H1 (cell line): Measurements from ENCODE around the gene IGFBP4. TPM values are rescaled to one million over a fixed set of nuclear protein-coding genes. Genes with fewer than 3 reads are reported as not detected.

Source experiments
- CBX8 ChIP-seq: fragments of 300-800, 300-1000 bp; sonication (generic); IDR thresholded peaks from 2 replicates; pipeline ENCODE4 v1.7.1; 2016; ENCODE audit warnings: low read depth, low read length, borderline replicate concordance
- E2F6 ChIP-seq: IDR thresholded peaks from 2 replicates; pipeline ENCODE4 v1.6.1; 2012; ENCODE audit warnings: inconsistent platforms
- FOSL1 ChIP-seq: IDR thresholded peaks from 2 replicates; pipeline ENCODE4 v1.6.1; 2011; ENCODE audit warnings: mild to moderate bottlenecking, low read depth, low read length, moderate library complexity; ENCODE audit not compliant: insufficient read depth
- PHF8 ChIP-seq: fragments of 200-600 bp; sonication (generic); conservative IDR thresholded peaks from 2 replicates; pipeline ENCODE4 v1.7.1; 2012; ENCODE audit warnings: low read depth, mild to moderate bottlenecking, inconsistent platforms, low read length, moderate library complexity
- POLR2A ChIP-seq, 2 experiments: IDR thresholded peaks; 1 replicate in 1 of 2; 2 replicates in 1 of 2; pipeline ENCODE4 v1.6.1; 2011; ENCODE audit warnings: low read depth in 2 of 2, low read length in 2 of 2, mild to moderate bottlenecking in 2 of 2; ENCODE audit errors: control extremely low read depth in 1 of 2
- POU5F1 ChIP-seq: IDR thresholded peaks from 2 replicates; pipeline ENCODE4 v1.6.1; 2011; ENCODE audit warnings: low read depth, mild to moderate bottlenecking, low read length, moderate library complexity
- SAP30 ChIP-seq: fragments of 300-600 bp; sonication (generic); IDR thresholded peaks from 2 replicates; pipeline ENCODE4 v1.7.1; 2012; ENCODE audit warnings: low read length, moderate library complexity, mild to moderate bottlenecking, inconsistent platforms; ENCODE audit not compliant: insufficient read depth, insufficient replicate concordance
- polyA plus RNA-seq, 7 experiments: library from polyadenylated mRNA; depleted of rRNA in 3 of 7; stranded (reverse) in 5 of 7; unstranded in 2 of 7; fragments of >200 nt in 5 of 7; fragments of 200-250 nt in 2 of 7; gene quantifications; 1 replicate in 5 of 7; 2 replicates in 1 of 7; 4 replicates in 1 of 7; pipeline versions ENCODE4 v1.2.1 to v1.2.3, GENCODE V29; 2011 to 2013; ENCODE audit warnings: missing spikeins in 2 of 7, mixed read lengths in 2 of 7
- total RNA-seq: library from RNA; stranded (reverse); fragmentation: NEBNext Ultra II Directional; extraction: Animal tissue kit (Norgen Biotek cat#: 25700); gene quantifications from 2 replicates; pipeline ENCODE4 v1.2.1, GENCODE V29; 2021
- TF ChIP-seq, protein P1 (sequence below): IDR thresholded peaks from 2 replicates; pipeline ENCODE4 v1.6.1; 2011; ENCODE audit warnings: low read length, improper control_type of control experiment
- TF ChIP-seq, protein P2 (sequence below): fragments of 300-600 bp; sonication (generic); IDR thresholded peaks from 2 replicates; pipeline ENCODE4 v1.7.1; 2012; ENCODE audit warnings: low read length, moderate library complexity, mild to moderate bottlenecking, inconsistent platforms; ENCODE audit not compliant: insufficient replicate concordance

The IGFBP4 gene
- total and polyA plus RNA-seq, 2 of the 8 experiments (the other 6 are each of a cell fraction or from before 2014, with no cell fraction given): 85.5 to 105 TPM

GRCh38 chr17:40448639-40449261 is 5.5 kb downstream of the IGFBP4 start (continued):
- TF ChIP-seq CBX8 (no peak), POLR2A (IDR thresholded peaks at IDR 0.05; ENCODE audit: control extremely low read depth in 1 of 2, low read depth in 2 of 2, low read length in 2 of 2) (no peak), PHF8 (no peak), FOSL1 (no peak), E2F6 (no peak), POU5F1 (no peak), SAP30 (no peak)
- TF ChIP-seq, protein P1, sequence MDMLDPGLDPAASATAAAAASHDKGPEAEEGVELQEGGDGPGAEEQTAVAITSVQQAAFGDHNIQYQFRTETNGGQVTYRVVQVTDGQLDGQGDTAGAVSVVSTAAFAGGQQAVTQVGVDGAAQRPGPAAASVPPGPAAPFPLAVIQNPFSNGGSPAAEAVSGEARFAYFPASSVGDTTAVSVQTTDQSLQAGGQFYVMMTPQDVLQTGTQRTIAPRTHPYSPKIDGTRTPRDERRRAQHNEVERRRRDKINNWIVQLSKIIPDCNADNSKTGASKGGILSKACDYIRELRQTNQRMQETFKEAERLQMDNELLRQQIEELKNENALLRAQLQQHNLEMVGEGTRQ: no peak
- TF ChIP-seq, protein P2, sequence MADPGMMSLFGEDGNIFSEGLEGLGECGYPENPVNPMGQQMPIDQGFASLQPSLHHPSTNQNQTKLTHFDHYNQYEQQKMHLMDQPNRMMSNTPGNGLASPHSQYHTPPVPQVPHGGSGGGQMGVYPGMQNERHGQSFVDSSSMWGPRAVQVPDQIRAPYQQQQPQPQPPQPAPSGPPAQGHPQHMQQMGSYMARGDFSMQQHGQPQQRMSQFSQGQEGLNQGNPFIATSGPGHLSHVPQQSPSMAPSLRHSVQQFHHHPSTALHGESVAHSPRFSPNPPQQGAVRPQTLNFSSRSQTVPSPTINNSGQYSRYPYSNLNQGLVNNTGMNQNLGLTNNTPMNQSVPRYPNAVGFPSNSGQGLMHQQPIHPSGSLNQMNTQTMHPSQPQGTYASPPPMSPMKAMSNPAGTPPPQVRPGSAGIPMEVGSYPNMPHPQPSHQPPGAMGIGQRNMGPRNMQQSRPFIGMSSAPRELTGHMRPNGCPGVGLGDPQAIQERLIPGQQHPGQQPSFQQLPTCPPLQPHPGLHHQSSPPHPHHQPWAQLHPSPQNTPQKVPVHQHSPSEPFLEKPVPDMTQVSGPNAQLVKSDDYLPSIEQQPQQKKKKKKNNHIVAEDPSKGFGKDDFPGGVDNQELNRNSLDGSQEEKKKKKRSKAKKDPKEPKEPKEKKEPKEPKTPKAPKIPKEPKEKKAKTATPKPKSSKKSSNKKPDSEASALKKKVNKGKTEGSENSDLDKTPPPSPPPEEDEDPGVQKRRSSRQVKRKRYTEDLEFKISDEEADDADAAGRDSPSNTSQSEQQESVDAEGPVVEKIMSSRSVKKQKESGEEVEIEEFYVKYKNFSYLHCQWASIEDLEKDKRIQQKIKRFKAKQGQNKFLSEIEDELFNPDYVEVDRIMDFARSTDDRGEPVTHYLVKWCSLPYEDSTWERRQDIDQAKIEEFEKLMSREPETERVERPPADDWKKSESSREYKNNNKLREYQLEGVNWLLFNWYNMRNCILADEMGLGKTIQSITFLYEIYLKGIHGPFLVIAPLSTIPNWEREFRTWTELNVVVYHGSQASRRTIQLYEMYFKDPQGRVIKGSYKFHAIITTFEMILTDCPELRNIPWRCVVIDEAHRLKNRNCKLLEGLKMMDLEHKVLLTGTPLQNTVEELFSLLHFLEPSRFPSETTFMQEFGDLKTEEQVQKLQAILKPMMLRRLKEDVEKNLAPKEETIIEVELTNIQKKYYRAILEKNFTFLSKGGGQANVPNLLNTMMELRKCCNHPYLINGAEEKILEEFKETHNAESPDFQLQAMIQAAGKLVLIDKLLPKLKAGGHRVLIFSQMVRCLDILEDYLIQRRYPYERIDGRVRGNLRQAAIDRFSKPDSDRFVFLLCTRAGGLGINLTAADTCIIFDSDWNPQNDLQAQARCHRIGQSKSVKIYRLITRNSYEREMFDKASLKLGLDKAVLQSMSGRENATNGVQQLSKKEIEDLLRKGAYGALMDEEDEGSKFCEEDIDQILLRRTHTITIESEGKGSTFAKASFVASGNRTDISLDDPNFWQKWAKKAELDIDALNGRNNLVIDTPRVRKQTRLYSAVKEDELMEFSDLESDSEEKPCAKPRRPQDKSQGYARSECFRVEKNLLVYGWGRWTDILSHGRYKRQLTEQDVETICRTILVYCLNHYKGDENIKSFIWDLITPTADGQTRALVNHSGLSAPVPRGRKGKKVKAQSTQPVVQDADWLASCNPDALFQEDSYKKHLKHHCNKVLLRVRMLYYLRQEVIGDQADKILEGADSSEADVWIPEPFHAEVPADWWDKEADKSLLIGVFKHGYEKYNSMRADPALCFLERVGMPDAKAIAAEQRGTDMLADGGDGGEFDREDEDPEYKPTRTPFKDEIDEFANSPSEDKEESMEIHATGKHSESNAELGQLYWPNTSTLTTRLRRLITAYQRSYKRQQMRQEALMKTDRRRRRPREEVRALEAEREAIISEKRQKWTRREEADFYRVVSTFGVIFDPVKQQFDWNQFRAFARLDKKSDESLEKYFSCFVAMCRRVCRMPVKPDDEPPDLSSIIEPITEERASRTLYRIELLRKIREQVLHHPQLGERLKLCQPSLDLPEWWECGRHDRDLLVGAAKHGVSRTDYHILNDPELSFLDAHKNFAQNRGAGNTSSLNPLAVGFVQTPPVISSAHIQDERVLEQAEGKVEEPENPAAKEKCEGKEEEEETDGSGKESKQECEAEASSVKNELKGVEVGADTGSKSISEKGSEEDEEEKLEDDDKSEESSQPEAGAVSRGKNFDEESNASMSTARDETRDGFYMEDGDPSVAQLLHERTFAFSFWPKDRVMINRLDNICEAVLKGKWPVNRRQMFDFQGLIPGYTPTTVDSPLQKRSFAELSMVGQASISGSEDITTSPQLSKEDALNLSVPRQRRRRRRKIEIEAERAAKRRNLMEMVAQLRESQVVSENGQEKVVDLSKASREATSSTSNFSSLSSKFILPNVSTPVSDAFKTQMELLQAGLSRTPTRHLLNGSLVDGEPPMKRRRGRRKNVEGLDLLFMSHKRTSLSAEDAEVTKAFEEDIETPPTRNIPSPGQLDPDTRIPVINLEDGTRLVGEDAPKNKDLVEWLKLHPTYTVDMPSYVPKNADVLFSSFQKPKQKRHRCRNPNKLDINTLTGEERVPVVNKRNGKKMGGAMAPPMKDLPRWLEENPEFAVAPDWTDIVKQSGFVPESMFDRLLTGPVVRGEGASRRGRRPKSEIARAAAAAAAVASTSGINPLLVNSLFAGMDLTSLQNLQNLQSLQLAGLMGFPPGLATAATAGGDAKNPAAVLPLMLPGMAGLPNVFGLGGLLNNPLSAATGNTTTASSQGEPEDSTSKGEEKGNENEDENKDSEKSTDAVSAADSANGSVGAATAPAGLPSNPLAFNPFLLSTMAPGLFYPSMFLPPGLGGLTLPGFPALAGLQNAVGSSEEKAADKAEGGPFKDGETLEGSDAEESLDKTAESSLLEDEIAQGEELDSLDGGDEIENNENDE: no peak
- TF ChIP-seq, all 59 proteins: peak for 0
